ENCODE results near the gene GVQW3.
A peak's percentile ranks its signal among the peaks of the same experiment; 100 is the strongest.

The GVQW3 gene

DNA sequence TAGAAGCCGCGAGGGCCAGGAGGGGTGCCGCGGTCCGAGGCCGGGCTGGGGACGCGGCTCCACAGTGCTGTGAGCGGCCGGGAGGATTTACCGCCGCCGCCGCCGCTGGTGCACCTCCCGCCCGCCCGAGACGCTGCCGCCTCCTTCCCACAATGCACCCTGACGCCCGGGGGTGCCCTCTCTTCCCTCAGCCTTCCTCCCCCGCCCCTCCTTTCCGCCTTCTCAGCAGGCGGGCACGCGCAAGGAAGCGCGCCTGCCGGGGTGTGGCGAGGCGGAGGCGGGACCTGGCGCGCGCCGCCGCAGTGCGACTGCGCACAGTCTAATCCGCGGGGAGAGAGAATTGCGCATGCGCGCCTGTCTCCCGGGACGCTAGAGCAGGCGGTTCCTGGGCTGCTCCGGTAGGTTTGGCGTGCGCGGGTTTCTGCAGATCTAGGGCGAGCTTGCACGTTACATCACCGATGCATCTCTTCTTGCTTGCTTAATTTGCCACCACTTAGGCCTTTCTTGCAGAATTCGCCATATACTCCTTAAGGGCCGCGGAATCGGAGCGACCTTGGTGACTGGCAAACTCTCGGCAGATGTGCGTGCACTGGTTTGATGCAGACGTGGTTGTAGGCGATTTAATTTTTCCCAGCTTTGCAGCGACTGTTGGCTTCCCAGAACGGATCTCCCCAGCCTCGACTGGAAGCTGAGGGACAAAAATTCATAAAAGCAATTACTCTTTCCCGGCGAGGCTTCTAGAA lies at the start of gene GVQW3, which contains the start of gene THAP12:
GVQW3 (plus strand) TSS at position 347 of the 743 bp plus-strand sequence. CDS start 506 bp downstream, outside the sequence.
THAP12 (minus strand) TSS at position 156 of the 743 bp plus-strand sequence. CDS start 296 bp downstream, outside the sequence.
- peak; percentile 87 for DNase-seq

DNA sequence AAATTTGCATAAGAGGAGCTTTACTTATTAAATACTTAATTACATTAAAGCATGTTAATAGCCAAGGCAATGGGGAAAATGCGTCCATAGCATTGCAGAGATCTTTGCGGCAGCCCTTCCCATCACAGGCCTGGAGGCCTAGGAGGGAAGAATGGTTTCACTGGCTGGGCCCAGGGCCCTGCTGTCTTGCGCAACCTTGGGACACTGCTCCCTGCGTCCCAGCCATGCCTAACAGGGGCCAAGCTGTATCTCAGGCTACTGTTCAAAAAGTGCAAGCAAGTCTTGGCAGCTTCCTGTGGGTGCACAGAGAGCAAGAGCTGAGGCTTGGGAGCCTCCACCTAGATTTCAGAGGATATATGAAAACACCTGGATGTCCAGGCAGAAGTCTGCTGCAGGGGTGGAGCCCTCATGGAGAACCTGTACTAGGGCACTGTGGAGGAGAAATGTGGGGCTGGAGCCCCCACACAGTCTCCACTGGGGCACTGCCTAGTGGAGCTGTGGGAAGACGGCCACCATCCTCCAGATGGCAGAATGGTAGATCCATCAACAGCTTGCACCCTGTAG lies 46.2 kb upstream of the GVQW3 start:
- no peak for DNase-seq

DNA sequence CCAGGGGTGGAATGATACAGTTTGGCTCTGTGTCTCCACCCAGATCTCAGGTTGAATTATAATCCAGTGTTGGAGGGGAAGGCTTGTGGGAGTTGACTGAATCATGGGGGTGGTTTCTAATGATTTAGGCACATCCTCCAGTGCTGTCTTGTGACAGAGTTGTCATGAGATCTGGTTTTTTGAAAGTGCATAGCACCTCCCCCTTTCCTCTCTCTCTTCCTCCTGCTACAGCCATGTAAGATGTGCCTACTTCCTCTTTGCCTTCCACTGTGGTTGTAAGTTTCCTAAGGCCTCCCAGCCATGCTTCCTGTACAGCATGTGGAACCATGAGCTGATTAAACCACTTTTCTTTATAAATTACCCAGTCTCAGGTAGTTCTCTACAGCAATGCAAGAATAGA lies 45.3 kb upstream of the GVQW3 start:
- DNase-seq, result no peak

DNA sequence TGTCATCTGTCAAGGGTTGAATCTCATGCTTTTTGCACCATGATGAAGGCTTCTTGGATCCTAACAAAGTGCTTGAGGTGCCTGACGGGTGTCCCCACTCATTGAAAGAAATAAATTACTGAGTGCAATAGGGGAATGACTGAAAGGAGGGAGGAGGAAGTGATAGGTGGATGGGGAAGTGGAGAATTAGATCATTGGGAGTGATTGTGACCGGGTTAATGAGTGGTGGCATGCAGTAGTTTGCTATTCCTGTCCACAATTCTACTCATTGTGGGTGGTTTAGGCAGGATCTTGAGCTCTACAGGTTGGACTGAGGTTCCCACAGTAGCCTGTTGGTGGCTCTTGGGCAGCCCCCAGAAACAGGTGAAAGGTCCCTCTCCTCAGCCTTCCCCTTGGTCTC lies 44.5 kb upstream of the GVQW3 start:
- no peak for DNase-seq

DNA sequence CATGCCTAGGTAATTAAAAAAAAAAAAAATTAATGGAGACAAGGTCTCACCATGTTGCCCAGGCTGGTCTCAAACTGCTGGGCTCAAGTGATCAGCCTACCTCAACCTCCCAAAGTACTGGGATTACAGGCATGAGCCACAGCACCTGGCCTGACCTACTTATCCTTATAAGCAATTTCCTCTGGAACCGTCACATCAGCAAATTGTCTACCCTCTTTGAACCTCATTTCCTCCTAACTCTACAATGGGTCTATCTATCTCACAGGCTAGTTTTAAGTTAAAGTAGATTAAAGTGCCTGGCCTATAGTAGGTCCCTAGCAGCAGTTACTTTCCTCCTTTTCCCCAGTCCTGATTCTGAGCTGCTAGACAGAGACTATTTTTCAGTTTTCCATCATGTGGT lies 43.7 kb upstream of the GVQW3 start:
- no peak for DNase-seq

DNA sequence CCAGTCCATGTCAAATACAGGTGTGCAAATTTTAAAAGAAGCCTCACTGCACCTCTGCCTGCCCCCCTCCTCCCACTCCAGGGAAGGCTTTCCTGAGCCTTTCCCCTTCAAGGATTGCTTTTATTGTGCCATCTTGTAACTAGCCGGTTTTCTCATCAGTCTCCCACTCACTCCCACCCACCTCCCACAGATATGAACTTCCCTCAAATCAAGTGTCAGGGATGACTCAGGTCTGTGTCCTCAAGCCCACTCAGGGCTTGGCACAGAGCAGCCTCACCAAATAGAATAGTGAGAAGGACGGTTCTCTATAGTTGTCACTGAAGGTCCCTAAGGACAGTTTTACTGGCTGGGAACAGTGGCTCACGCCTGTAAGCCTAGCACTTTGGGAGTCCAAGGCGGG lies 43.2 kb upstream of the GVQW3 start:
- DNase-seq, result no peak

DNA sequence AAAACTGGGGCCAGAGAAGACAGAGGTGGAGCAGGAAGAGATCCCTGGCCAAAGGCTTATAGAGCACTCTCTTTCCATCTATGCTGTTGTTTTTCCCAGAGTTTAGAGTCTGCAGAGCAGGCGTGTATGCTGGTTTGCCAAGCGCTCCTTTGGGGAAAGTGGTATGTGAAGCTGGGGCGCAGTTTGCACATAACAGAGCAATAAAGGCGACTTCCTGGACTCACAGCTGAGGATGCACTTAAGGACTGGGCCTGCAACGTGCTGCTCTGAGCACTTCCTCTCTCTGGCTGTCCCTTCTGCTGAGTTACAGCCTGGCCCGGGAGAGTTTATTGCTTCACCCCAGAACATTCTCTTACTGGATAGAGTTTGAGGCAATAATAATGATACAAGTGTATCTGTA lies 41.9 kb upstream of the GVQW3 start:
- DNase-seq, result no peak

DNA sequence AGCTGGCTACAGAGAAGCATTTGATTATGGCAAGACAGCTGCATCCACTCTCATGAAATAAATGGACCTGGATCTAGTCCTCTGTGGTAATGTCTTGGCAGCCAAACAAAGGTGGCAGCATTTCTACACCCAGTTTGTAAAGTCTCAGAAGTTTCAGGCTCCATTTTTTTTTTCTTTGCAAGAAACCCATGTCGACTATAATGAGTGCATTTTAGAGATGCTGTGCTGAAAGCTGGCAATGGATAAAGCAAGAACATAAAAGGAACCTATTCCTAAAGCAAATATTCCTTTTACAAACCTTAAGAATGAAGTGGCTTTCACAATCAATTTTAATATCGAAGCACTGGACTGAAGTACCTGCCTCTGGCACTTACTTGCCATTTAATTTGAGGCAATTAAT lies 33.7 kb upstream of the GVQW3 start:
- no peak for DNase-seq

DNA sequence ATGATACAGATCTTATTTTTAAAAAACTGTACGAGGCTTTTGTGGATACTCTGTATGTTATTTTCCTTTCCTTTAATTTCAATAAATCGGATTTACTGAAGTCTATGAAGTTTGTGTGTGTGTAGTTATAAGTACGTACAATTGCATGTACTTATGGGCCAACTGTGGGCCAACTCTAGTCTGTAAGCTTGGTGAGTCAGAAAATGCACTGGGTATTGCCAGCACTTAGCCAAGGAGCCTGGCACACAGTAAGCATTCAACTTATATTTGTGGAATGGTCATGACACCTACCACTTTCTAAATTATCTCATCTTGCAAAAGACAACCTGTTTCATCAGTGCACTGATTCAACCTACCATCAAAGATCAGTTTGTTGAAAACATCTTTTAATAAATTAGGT lies 32.8 kb upstream of the GVQW3 start:
- no peak for DNase-seq

DNA sequence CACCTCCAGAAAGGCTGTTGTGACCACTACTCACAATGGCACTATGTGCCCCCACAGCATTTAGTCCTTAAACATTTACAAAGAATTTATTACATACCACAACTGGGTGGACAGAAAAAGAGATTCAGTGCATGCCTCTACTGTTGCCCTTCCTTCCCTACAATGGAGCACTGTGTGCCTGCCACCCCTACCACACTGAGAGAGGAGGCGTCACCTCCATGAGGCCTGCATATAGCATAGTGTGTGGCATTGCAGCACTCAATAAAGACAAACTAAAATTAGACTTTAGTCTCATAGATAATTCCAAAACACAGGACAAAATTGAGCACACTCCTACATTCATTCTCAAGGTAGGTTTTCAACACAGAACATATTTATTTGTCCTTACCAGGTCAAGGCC lies 26.0 kb upstream of the GVQW3 start:
- no peak for DNase-seq

DNA sequence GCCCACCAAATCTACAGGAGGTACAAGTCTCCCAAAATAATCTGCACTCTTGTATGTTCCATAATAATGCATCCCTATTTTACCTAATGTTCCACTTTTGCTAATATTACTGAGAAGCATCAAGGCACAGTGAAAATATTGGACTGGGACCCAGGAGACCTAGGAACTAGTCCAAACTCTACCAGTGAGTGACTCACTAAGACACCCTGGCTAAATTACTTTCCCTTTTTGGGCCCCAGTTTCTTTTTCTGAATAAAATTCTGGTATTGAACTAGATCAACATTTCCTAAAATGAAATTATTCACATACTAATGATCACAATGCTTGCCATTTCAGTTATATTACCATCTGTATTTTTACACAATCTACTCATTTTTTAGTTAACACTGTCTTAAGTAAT lies 19.7 kb upstream of the GVQW3 start:
- DNase-seq, result no peak

DNA sequence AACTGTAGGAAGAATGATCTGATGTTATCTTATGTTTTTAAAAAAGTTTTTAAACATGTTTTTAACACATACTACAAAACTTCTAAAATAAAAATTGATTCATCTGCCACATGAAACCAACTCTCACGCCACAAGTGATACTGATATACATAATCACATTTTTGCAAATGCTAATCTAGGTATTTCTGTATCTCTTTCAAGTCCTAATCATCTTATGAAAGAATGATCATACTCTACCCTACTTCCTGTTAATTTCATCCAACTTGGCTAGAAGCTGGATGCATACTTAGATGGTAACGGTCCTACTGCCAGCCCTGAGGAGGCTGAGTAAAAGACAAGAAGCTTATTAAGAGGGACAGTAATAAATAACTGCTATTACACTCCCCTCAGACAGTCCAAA lies 19.3 kb upstream of the GVQW3 start:
- DNase-seq, result no peak

DNA sequence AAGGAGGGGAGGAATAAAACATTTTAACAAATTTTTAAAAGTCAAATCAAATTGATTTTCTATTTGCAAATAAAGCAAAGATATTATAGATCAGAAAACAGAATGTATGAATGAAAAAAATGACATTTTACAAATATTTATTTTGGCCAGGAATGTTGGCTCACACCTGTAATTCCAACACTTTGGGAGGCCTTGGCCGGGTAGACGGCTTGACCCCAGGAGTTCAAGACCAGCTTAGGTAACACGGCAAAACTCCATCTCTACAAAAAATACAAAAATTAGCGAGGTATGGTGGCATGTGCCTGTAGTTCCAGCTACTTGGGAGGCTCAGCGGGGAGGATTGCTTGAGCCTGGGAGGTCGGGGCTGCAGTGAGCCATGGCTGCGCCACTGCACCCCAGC lies 18.4 kb upstream of the GVQW3 start:
- no peak for DNase-seq

DNA sequence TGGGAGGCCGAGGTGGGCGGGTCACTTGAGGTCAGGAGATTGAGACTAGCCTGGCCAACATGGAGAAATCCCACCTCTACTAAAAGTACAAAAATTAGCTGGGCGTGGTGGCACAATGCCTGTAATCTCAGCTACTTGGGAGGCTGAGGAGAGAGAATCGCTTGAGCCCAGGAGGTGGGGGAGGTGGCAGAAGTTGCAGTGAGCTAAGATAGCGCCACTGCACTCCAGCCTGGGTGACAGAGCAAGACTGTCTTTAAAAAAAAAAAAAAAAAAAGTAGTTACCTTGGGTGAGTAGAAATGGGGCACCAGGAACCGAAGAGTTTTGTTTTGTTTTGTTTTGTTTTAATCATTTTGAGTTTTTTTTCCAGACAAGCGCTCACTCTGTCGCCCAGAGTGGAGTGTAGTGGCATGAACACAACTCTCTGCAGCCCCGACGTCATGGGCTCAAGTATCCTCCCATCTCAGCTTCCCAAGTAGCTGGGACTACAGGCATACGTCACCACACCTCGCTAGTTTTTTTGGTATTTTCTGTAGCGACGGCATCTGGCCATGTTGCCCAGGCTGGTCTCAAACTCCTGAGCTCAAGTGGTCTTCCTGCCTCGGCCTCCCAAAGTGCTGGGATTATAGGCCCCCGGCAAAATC lies 16.0 kb upstream of the GVQW3 start:
- DNase-seq, result no peak

DNA sequence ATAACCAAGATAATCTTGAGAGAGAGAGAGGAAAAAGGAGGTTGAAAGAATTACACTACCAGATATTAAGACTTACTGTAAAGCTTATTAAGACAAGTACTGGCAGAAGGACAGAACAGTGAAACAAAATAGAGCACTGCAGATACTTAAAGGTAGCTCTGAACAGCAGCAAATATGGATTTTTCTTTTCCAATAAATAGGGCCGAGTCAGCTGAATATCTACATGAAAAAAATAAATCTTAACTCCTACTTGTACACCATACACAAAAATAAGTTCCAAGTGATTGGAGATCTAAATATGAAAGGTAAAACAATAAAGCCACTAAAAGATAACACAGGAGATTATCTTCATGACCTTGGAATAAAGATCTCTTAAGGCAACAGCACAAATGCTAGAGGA lies 12.6 kb upstream of the GVQW3 start:
- no peak for DNase-seq

DNA sequence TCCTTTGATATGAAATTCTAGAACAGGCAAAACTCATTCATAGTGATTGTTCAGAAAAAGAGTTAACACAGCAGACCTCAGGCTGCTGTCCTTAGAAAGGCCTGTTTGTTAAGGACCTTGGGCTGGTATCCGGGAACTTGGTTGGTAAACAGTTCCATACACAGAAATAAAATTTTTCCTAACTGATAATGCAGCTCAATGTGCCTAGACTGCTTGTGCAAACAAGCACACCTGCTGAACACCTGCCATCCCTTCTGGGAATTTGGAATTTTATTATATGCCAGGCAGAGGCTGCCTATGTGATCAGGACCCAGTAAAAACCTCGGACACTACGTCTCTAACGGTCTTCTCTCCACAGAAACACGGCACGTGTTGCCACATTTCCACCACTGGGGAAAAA lies 11.7 kb upstream of the GVQW3 start:
- DNase-seq, result no peak

DNA sequence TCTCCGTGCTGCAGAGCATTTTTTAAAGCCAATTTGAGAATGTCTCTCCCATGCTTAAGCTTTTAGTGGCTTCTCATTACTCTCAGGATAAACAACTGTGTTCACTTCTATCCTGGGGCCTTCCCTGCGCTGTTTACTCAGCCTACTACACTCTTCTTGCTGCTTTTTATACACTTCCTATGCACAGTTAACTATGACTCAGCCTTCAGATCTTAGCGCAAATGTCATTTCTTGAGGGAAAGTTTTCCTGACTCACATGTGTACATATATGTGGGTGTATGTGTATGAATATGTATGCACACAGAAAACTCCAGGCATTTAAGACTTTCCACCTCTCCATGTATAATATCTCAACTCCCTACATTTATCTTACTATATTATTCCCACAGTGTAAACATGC lies 10.0 kb upstream of the GVQW3 start:
- DNase-seq, result no peak

DNA sequence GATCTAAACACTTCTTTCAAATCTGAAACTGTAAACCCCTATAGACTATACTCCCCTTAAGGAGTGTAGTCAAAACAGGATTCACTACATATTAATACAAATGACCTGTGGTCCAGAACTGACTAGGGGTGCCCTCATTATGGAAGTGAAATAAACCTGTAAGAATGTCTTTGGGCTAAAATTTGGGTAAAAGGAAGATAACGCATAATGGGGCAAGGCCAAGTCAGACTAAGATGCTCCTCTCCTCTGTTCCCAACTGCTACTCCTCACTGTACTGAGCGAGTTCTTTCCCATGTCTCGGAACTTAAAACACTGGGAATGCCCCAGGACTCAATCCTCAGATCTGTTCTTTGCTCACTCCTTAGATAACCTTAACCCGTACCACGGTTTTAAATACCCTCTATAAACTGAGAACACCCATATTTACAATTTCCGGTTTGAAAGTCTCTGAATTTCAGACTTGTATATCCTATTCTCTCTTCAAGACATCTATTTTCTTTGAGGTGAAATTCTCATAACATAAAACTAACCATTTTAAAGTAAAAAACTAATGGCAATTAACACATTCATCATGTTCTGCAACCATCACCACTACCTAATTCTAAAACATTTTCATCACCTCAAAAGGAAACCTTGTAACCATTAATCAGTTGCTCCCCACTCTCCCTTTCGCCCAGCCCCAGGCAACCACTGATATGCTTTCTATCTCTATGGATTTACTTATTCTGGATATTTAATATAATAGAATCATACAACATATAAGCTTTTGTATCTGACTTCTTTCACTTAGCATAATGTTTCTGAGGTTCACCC lies 4.2 kb upstream of the GVQW3 start:
- no peak for DNase-seq

DNA sequence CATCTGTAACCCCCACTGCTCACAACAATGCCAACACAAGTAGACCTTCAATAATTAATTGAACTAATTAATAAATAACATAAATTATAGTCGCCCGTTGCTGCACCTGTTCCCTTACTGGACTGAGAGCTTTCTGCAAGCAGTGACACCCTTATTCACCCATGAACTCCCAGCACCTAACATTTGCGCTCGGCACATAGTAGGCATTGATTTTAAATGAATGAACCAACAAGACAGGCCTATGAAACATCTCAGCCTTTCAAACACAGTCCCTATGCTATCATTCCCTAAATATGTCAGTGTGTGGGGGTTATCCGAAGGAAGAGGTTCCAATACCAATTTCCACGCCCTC lies 1.3 kb upstream of the GVQW3 start:
- DNase-seq, result no peak

DNA sequence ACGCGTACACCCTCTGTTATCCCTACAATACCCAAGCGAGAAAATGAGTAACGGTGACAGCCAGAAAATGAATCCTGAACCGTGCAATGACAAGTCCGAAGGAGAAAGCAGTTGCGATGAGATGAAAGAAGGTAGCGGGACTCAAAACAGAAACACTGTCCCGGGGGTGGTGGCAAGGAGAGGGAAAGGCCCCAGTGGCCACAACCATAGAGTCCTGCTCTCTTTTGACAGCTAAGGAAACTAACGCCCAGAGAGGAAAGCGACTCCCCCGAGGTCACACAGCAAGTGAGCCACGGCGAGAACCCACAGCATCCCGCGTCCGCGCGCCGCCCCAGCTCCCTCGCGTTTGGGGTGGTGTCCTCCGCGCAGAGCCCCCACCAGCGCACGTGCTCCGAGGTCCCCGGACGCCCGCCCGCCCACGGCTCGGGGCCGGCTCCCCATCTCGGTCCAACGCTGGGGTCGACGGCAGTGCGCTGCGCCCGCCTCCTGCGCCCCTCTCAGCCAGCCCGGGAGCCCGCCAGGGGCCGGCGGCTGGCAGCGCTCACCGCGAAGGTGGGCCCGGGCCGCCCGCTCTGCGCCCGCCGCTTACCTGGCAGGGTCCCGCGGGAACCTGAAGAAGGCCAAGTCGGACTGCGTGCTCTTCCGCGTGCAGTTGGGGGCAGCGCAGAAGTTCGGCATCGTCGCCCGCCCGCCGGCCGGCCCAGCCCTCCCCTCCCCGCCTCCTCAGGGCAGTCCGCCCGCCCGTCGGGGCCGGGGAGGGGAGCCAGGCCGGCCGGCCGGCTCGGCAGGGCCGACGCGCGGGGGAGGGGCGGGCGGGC lies 755 bp upstream of the GVQW3 start:
- DNase-seq, result no peak

DNA sequence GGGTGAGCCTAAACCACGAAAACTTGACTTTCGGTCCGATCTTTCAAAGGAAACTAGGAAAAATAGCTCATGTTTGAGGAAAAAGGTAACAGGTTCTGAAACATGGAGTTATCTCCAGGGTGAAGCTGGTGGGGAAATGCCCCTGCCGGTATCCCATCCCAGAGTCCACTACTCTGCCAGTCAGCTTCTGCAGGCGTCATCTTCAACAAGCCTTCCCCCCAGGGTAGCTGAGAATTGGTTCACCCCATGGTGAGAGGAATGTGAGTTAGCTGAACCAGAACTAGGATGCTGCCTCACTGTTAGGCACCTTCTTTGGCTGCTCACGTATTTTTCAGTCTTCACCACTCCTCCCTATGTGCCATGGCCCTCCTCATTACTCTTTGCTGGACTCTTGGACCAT lies 1.1 kb downstream of the GVQW3 start:
- DNase-seq, result no peak

DNA sequence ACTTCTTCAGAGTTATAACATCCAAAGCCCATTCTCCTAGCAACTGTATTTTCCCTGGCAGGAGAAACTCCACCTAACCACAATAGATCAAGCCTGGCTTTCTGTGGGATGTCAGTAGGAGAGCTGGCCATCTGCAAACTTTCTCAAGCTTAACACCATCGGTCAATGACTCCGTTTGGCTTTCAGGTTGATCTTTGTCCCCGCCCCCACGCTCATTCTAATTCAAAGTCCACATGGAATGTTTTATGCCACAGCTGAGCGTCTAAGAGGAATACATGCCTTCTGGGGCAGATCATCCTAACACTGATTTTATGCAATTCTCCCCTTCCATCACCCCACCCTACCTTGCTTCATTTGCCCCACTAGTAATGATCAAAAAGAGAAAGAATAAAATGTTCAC lies 4.8 kb downstream of the GVQW3 start:
- DNase-seq, result no peak

DNA sequence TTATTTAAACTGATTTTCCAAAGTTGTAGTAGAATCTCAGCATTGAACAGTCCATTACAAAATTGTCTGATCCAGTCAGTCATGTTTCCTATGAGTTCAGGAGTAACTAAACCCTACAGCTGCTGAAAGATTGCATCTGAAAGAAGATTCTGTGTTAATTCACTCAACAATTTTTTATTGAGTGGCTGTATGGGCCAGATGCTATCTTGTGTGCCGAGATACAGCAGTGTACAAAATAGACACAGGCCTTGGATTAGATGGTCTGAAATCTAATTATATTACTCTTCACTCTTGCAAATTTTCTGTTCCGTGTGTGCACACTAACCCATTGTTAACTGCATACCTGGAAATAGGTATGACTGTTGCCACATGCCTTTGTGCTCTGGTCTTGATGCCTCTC lies 7.3 kb downstream of the GVQW3 start:
- DNase-seq, result no peak

Data from NCI-H2081 treated with DMSO at 0.1 percent for 48 hours (cell line).